GM12873 (cell line): ENCODE results near the gene AGBL1.

ENCODE experiments used
- TF ChIP-seq, protein P1 (sequence below): IDR thresholded peaks from 2 replicates; pipeline ENCODE4 v1.5.1; 2012; ENCODE audit warnings: low read depth, mild to moderate bottlenecking, moderate library complexity, low read length, control low read depth; ENCODE audit not compliant: insufficient read depth; ENCODE audit errors: missing control alignments

AGBL1 gene

DNA sequence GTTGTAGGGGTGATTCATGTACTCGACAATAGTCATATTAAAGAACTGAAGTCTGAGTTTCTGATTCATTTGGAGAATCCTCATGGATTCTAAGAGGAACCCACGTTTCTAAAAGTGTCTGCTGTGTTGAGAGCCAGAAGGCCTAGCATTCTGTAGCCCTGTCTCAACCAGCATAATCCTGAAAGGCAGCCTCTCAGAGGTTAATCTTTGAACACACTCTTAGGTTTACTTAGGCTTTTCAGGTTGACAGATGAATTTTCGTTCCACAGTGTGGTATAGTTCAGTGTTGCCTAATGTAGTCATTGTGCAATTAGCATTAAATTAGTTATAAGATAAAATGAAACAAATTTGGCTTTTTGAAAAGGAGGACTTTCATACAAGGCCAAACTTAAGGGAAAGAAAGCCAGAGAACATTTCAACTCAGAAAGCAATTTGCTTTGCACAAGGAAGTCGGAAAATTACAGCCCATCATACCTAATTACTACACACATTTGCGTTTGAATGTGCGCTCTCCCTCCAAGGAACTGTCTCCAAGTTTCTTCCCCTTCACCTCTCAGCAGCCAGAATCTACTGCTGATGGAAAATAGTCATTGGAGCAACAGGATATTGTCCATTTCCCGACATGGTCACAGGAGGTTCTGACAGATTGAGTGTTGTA is 42.0 kb downstream of the AGBL1 start:
- TF ChIP-seq, protein P1, sequence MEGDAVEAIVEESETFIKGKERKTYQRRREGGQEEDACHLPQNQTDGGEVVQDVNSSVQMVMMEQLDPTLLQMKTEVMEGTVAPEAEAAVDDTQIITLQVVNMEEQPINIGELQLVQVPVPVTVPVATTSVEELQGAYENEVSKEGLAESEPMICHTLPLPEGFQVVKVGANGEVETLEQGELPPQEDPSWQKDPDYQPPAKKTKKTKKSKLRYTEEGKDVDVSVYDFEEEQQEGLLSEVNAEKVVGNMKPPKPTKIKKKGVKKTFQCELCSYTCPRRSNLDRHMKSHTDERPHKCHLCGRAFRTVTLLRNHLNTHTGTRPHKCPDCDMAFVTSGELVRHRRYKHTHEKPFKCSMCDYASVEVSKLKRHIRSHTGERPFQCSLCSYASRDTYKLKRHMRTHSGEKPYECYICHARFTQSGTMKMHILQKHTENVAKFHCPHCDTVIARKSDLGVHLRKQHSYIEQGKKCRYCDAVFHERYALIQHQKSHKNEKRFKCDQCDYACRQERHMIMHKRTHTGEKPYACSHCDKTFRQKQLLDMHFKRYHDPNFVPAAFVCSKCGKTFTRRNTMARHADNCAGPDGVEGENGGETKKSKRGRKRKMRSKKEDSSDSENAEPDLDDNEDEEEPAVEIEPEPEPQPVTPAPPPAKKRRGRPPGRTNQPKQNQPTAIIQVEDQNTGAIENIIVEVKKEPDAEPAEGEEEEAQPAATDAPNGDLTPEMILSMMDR = no peak

DNA sequence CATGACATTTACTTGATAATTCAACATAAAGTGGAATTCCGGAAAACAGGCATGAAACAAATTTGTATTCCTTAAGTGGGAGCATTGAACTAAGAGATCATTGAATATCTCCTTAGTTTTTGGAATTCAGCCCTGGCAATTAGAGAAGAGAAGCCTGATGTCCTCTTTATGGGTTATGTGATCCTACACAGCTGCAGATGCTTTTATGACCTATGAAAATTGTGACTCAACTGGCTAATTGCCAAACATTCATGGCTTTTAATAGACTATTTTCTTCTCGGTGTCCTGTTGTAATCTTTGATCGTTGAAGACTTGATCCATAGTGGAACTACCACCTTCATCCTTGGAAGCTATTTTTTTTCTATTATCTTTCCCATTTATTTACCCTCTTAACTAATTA is 46.1 kb downstream of the AGBL1 start:
- TF ChIP-seq, protein P1 = no peak

DNA sequence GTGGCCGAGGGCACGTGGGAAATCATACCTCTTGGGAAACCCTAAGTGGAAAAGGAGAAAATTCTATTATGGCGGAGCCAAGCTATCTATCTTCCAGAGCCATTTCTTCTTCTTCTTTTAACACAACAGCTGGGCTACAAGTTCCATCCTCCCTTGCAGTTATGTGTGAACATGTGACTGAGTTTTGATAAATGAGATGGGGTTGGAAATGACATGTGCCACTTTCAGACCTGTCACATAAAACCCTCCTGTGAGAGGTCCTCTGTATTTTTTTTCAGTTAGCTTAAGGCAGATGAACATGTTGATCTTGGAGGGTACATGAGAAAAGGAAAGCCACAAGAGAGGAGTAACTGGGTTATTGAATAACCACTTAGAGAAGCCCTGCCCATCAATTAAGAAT is 47.9 kb downstream of the AGBL1 start:
- TF ChIP-seq, protein P1 = no peak

DNA sequence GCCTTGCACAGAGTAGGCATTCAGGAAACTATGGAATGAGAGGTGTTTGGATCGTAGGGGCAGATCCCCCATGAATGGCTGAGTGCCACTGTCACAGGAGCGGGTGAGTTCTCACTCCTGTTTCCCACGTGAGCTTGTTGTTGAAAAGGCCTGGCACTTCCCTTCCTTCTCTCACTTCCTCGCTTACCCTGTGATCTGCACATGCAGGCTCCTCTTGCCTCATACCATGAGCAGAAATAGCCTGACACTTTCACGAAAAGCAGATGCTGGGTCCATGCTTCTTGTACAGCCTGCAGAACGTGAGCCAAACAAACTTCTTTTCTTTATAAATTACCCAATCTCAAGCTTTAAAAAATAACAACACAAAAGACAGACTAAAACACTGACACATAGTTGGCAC is 55.4 kb downstream of the AGBL1 start:
- TF ChIP-seq, protein P1 = no peak

DNA sequence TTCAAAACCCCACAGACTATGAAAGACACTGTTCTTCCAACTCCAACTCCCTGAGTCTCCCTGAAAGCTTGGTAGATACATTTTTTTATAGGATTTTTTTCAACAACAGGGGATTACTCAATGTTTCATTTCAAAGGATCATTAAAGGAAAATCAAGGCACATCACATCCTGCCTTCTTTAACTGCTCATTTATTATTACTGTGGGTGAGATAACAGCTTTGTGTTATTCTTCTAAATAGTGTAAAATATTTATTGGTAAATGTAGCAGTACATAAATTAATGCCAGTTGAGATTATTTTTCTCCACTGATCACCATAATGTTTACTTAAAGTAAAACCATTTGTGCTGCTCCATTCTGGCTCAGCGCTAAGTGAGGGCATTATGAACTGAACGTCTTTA is 57.2 kb downstream of the AGBL1 start:
- TF ChIP-seq, protein P1 = no peak

DNA sequence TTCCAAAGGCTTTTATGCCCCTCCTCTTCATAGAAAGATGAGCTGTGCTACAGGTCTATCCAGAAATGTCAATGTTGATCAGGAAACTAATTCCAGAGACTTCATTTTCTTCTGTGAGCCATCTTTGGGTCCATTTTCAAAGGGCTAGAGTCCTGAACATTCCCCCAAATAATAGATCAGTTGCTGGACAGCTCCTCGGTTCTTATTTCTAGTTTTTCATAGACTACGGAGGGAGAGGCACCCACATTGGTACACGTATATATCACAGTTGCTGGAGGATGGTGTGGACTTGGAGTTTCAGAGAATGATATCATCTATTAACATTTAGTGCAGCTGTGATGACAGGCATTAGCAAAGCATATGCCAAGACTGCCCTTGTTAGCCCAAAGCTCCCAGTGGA is 59.1 kb downstream of the AGBL1 start:
- TF ChIP-seq, protein P1 = no peak

DNA sequence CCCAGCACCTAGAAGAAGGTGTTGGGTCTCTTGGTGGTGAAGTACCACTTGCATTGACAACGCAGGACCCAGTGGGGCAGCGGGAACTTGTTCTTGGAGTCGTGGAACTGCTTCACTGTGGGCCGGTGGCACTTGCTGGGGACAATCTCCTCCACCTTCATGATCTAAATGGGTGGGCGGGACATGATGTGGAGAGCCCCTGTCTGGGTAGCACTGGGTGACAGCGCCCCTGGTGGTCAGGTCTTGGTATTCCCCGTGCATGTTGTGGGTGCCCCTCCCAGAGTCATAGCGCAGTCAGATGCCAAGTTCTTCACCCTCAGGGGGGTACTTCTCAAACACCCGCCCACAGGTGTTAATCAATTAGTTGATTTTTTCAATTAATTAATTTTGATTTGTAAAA is 60.2 kb downstream of the AGBL1 start:
- TF ChIP-seq, protein P1 = peak; percentile 63
